Liver (tissue), 9 donors: ENCODE data around the gene WHRN. TPM values are rescaled to one million over a fixed set of nuclear protein-coding genes. Genes with fewer than 3 reads are reported as not detected.

Experiments
- DNase-seq: peaks from one replicate; pipeline ENCODE4 v3.0.0-alpha.2; 2017; ENCODE audit warnings: low spot score
- H3K27ac ChIP-seq, 2 donors: one replicate each; pipeline ENCODE4 v1.7.0; 2013; ENCODE audit warnings: inconsistent platforms in 2 of 2, low read length in 2 of 2, control low read depth in 1 of 2, low read depth in 1 of 2, mild to moderate bottlenecking in 1 of 2
- H3K27me3 ChIP-seq, 4 donors: one replicate each; pipeline versions ENCODE4 v1.6.1 to v1.7.0; 2013; ENCODE audit warnings: low read length in 3 of 4, inconsistent platforms in 1 of 4, mild to moderate bottlenecking in 1 of 4, moderate library complexity in 1 of 4; ENCODE audit not compliant: control insufficient read depth in 4 of 4, insufficient read depth in 4 of 4
- H3K36me3 ChIP-seq, 4 donors: one replicate each; pipeline versions ENCODE4 v1.6.1 to v1.7.0; 2013; ENCODE audit warnings: low read length in 3 of 4, mild to moderate bottlenecking in 3 of 4, low read depth in 1 of 4, moderate library complexity in 1 of 4; ENCODE audit not compliant: control insufficient read depth in 4 of 4, insufficient read depth in 3 of 4
- H3K4me1 ChIP-seq, 4 donors: one replicate each; pipeline versions ENCODE4 v1.6.1 to v1.7.0; 2013; ENCODE audit warnings: low read length in 3 of 4, mild to moderate bottlenecking in 3 of 4, moderate library complexity in 1 of 4; ENCODE audit not compliant: control insufficient read depth in 4 of 4, insufficient read depth in 4 of 4
- H3K4me3 ChIP-seq, 3 donors: one replicate each; pipeline versions ENCODE4 v1.6.1 to v1.7.0; 2013; ENCODE audit warnings: low read length in 3 of 3, control low read depth in 1 of 3, low read depth in 1 of 3, mild to moderate bottlenecking in 1 of 3
- H3K9ac ChIP-seq, 2 donors: one replicate each; pipeline ENCODE4 v1.7.0; 2013; ENCODE audit warnings: low read length in 2 of 2, mild to moderate bottlenecking in 2 of 2, moderate library complexity in 2 of 2, control low read depth in 1 of 2, low read depth in 1 of 2
- H3K9me3 ChIP-seq, 4 donors: one replicate each; pipeline versions ENCODE4 v1.6.1 to v1.7.0; 2013; ENCODE audit warnings: low read length in 3 of 4; ENCODE audit not compliant: control insufficient read depth in 4 of 4
- ATF3 ChIP-seq: IDR thresholded peaks from 2 replicates; pipeline ENCODE4 v1.6.1; 2016; ENCODE audit warnings: antibody characterized with exemption
- CTCF ChIP-seq: fragments of 150-350 bp; IDR thresholded peaks from 2 replicates; pipeline ENCODE4 v1.5.1; 2017; ENCODE audit warnings: improper control_type of control experiment, low read depth, low read length; ENCODE audit not compliant: missing input control
- EGR1 ChIP-seq, 2 donors: IDR thresholded peaks; 2 replicates each; pipeline ENCODE4 v1.6.1; 2016 to 2018; ENCODE audit warnings: antibody characterized with exemption in 2 of 2, low read depth in 2 of 2
- FOXA1 ChIP-seq: IDR thresholded peaks from 2 replicates; pipeline ENCODE4 v1.6.1; 2016; ENCODE audit warnings: antibody characterized with exemption
- FOXA2 ChIP-seq: IDR thresholded peaks from 2 replicates; pipeline ENCODE4 v1.6.1; 2016; ENCODE audit warnings: antibody characterized with exemption
- GABPA ChIP-seq, 2 donors: IDR thresholded peaks in 1 of 2; conservative IDR thresholded peaks in 1 of 2; 2 replicates each; pipeline ENCODE4 v1.6.1; 2016; ENCODE audit warnings: antibody characterized with exemption in 2 of 2, mild to moderate bottlenecking in 1 of 2, moderate library complexity in 1 of 2
- HNF4A ChIP-seq, 2 donors: conservative IDR thresholded peaks; 2 replicates each; pipeline ENCODE4 v1.6.1; 2016; ENCODE audit warnings: antibody characterized with exemption in 2 of 2, mild to moderate bottlenecking in 2 of 2
- HNF4G ChIP-seq: IDR thresholded peaks from 2 replicates; pipeline ENCODE4 v1.6.1; 2016; ENCODE audit warnings: antibody characterized with exemption
- JUND ChIP-seq, 2 donors: IDR thresholded peaks; 2 replicates each; pipeline ENCODE4 v1.6.1; 2016; ENCODE audit warnings: antibody characterized with exemption in 2 of 2
- MAX ChIP-seq: IDR thresholded peaks from 2 replicates; pipeline ENCODE4 v1.6.1; 2016; ENCODE audit warnings: antibody characterized with exemption
- NR2F2 ChIP-seq: IDR thresholded peaks from 2 replicates; pipeline ENCODE4 v1.6.1; 2016; ENCODE audit warnings: antibody characterized with exemption
- RAD21 ChIP-seq, 2 donors: IDR thresholded peaks; 2 replicates each; pipeline ENCODE4 v1.6.1; 2016; ENCODE audit warnings: antibody characterized with exemption in 2 of 2, mild to moderate bottlenecking in 2 of 2
- REST ChIP-seq: IDR thresholded peaks from 2 replicates; pipeline ENCODE4 v1.6.1; 2016; ENCODE audit warnings: antibody characterized with exemption, mild to moderate bottlenecking
- RXRA ChIP-seq, 2 donors: IDR thresholded peaks; 2 replicates each; pipeline ENCODE4 v1.6.1; 2017 to 2018; ENCODE audit warnings: antibody characterized with exemption in 2 of 2, mild to moderate bottlenecking in 1 of 2
- SP1 ChIP-seq: IDR thresholded peaks from 2 replicates; pipeline ENCODE4 v1.6.1; 2018; ENCODE audit warnings: antibody characterized with exemption, mild to moderate bottlenecking
- TAF1 ChIP-seq: conservative IDR thresholded peaks from 2 replicates; pipeline ENCODE4 v1.6.1; 2016; ENCODE audit warnings: antibody characterized with exemption, mild to moderate bottlenecking
- YY1 ChIP-seq: IDR thresholded peaks from 2 replicates; pipeline ENCODE4 v1.6.1; 2016; ENCODE audit warnings: antibody characterized with exemption, mild to moderate bottlenecking
- ZBTB33 ChIP-seq: IDR thresholded peaks from 2 replicates; pipeline ENCODE4 v1.6.1; 2016; ENCODE audit warnings: antibody characterized with exemption
- WGBS: extraction: QIAGEN DNeasy Blood & Tissue Kit; methylation state at CpG from one replicate; pipeline ENCODE4 v1.1.7; 2013; 5-methylcytosine and 5-hydroxymethylcytosine counted together
- polyA plus RNA-seq, 2 donors: library from polyadenylated mRNA; stranded (reverse) in 1 of 2; unstranded in 1 of 2; fragments of 200-250 nt in 1 of 2; fragments of >200 nt in 1 of 2; fragmentation: Nextera tagmentation in 1 of 2; extraction: Ambion mirVana in 1 of 2; gene quantifications; one replicate each; pipeline versions ENCODE4 v1.2.1 to v1.2.3, GENCODE V29; 2013 to 2015
- total RNA-seq, 2 donors: library from RNA; depleted of rRNA; stranded (reverse); fragments of >200 nt; gene quantifications; one replicate each; pipeline ENCODE4 v1.2.3, GENCODE V29; 2014
- donor health status: healthy.
- donor health status: healthy.
- donor health status: healthy.
- donor health status: healthy.
- donor health status: healthy.

Gene WHRN
- total and polyA plus RNA-seq, 4 donors = 0.42 to 1.9 (median 0.88) TPM

- TF ChIP-seq CTCF = no peak
- TF ChIP-seq RXRA (IDR thresholded peaks at IDR 0.05) = no peak
- TF ChIP-seq MAX = no peak
- TF ChIP-seq HNF4G = no peak
- TF ChIP-seq RAD21 (IDR thresholded peaks at IDR 0.05) = no peak
- no peak for TF ChIP-seq JUND (IDR thresholded peaks at IDR 0.05)
- TF ChIP-seq SP1 = no peak
- TF ChIP-seq YY1 = no peak
- TF ChIP-seq NR2F2 = no peak
- no peak for TF ChIP-seq ZBTB33
Measured at GRCh38 chr9:114501796-114502682, 3.2 kb downstream of the WHRN start (continued).

GRCh38 chr9:114500697-114501292 is 4.5 kb downstream of the WHRN start:
- no peak for DNase-seq
- Histone ChIP-seq H3K9ac (no peak overlapping the region), H3K4me1 (peaks cover under 1 to 8% (median 3%) of the 10 kb centered on the region in 4 donors), H3K9me3 (no peaks in the 10 kb centered on the region), H3K4me3 (no peak overlapping the region), H3K27me3 (no peaks in the 10 kb centered on the region), H3K36me3 (no peaks in the 10 kb centered on the region), H3K27ac (no peak overlapping the region)
- 89% methylated on average over 3 of the region's 3 CpGs for WGBS
- TF ChIP-seq SP1 (no peak), YY1 (no peak), RAD21 (IDR thresholded peaks at IDR 0.05) (no peak), REST (no peak), HNF4A (conservative IDR thresholded peaks at IDR 0.05) (no peak), FOXA1 (no peak), GABPA (IDR thresholded peaks at IDR 0.05 in 1 of 2, conservative IDR thresholded peaks at IDR 0.05 in 1 of 2) (no peak), FOXA2 (no peak), ZBTB33 (no peak), NR2F2 (no peak), CTCF (no peak), EGR1 (IDR thresholded peaks at IDR 0.05; ENCODE audit: low read depth in 2 of 2) (no peak), ATF3 (no peak), JUND (IDR thresholded peaks at IDR 0.05) (no peak), RXRA (IDR thresholded peaks at IDR 0.05) (no peak), TAF1 (no peak)
